ENCODE results near the gene ARMH3.

Gene ARMH3

DNA sequence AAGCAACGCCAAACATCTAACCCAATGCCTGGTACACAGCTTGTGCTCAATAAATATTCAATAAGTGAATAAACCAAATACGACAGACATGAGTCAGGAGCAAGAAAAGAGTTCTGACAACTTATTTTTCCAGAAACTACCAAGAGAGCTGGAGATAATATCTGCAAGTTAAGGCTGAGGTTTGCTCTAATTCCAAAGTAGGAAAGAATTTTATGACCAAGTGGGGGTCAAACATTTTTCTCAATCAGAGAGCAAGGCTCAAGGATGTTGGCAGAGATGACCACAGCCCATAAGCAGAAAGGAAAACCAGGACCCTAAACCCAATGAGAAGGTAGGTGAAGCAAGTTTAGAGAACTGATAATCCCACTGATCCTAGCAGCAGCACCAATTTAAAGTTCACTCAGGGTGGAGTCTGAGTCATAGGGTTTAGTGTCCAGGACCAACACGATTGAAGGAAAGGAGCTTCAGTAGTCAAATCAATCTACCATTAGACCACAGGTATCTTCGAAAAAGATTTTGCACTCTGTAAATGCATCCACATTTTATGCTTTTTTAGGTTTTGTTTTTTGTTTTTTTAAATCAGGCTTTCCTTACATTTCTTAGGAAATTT lies 163.1 kb downstream of the ARMH3 start:
- DNase-seq: no peak

DNA sequence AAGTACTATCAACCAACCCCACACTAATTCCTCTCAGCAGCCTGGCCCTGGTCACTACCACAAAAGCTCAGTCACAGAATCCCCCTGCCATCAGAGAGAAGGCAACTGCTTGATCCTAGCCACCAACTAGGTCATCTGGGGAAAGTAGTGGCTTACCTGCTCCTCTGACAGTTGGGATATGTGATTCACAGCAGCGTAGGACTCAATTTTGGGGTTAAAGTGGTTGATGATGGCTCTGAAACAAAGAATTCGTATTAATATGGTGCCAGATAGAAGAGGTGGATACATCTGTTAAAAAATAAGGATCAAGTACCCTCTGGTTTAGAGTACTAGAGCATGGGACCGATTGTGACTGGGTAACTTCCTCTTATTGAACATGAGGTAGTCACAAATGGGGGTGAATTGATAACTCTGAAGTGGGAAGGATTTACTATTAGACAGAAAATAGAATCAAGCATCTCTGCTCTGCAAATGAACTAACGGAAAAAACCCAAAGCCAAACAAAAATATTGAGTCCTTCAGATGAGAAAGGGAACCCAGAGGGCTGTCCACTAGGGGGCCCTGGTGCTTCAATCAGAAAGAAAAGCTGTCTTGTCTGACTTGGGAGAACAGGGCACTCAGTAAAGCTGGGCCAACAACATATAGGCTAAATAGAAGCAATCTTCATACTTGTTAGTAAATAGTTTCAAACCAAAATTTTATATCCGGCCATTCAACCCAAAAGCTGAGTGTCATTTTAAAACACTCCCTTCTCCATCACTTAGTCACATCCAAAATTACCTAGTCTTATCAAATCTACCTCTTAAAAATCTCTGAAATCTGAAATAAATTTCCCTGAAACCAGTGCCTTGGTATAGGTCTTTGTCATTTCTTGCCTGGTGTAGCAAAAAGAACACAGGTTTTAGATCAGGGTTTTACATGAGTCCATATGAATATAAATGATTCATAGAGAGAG lies 166.4 kb downstream of the ARMH3 start:
- DNase-seq: peak; percentile 85

DNA sequence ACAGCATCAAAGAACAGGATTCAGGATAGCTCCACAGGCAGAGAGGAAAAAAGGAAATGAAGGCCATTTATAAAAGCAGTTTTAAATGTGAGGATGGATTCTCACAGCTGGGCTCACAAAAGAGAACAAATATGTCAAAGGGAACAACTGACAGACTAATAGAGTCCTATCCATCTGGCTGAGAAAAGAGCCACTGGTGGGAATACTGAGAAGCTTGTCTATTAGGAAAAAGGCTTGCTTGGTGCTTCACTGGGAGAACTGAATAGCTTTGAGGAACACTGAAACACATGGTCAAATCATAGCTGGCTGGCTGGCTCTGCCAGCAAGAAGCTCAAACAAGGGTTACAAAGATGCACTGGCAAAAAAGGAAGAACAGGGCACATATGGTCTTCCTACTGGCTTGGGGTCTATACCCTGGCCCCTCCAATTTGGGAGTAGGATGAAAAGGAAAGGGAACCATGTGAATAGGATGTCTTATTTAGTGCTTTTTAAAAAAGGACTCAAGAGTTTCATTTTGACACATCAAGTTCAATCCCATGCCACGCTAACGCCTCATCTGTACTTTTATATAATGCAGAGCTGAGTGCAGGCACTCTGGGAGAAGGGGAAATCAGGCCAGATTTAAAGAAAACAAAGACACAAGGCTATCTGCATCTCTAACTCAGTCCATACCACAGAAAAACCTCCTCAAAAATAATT lies 167.6 kb downstream of the ARMH3 start:
- DNase-seq: no peak

DNA sequence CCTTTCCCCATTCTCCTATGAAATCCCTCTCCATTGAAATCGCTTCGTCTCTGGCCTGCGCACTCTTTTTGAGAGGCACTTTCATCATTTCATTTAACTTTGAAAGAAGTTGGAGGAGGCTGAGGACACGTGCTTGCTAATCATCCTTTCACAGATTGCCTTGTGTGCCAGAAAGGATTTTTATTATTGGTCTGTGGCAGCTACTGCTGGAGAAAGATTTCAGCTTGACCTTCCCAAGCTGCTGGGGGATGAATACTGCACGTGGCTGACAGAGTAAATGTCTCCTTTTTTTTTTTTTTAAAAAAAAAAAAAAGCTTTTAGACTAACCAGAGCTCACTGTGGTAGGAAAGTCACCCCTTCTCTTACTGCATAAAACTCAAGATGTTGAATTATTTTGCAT lies 168.2 kb downstream of the ARMH3 start:
- no peak for DNase-seq

DNA sequence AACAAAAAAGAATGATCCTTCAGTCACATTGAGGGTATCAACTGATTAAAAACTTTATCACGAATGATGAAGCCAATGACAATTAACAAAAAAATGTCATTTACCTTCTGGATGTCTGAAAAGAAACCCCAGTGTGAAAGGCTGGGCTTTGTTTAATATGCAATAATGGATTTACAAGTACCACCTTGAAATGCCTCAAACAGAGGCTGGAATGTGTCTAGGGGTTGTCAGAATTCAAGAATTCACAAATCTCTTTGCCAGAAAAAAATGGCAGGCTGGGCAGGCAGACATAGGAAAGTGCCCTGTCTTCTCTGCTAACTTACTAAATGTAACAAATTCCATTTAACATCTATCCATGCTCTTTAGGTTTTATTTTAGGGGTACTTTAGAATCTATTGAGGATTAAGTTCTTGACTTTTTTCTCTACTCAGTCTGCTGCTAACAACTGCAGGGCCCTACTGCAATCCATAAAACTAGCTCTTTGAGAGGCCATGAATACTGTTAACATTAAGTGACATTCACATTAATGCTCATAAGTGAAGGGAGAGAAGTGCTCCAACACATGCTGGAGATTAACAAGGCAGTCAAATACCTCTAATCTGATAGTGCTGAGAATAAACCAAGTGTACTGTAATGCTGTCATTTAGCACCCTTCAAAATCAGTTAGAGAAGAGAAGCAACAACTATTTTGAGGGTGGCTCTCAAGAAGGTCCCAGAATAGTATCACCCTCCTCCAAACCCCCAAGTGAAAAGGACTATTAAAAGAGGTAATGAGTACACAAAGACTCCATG lies 169.3 kb downstream of the ARMH3 start:
- DNase-seq: no peak

DNA sequence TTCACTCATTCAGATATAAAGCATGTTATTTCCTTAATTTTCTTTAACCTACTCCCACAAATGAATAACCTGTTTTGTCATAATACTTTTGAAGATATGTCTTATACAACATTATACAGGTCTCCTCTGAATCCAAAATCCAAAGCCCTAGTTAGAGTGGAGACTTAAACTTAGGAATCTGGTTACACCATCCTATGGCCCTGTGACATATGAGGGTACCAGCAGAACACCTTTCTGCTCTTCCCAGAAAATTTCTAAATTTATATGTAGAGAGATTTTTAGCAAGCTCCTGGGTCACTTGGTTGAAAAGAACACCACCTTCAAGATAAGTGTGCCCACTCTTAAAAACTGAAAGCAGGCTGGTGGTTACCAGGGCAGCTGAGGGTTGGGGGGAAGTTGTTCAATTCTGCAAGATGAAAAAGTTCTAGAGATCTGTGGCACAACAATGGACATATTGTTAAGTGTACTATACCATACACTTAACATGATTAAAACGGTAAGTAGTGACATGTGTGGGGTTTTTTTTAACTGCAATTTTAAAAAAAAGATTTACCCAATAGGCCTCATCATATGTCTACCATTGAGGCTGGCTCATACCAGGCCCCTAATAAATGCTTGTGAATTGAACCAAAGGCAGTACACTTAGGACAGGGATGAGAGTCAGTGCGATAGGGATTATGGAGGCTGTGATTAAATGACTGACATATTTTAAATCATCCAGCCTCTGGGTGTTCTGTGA lies 174.8 kb downstream of the ARMH3 start:
- no peak for DNase-seq

DNA sequence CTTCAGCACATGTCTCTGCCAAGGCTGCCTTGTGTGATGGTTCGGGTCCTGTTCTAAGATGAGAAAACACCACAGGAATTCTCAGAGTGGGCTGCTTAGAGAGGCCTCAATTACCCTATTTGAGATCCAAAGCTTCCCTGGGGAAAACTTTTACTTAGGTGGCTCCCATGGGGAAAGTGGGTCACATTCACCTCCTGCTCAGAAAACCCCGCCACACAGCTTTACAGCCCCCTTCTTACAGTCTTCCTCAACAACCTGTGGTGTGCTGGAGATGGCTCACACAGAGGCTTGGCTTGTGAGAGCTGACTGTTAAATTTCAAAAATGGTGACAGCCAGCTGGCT lies 175.8 kb downstream of the ARMH3 start:
- DNase-seq: no peak

DNA sequence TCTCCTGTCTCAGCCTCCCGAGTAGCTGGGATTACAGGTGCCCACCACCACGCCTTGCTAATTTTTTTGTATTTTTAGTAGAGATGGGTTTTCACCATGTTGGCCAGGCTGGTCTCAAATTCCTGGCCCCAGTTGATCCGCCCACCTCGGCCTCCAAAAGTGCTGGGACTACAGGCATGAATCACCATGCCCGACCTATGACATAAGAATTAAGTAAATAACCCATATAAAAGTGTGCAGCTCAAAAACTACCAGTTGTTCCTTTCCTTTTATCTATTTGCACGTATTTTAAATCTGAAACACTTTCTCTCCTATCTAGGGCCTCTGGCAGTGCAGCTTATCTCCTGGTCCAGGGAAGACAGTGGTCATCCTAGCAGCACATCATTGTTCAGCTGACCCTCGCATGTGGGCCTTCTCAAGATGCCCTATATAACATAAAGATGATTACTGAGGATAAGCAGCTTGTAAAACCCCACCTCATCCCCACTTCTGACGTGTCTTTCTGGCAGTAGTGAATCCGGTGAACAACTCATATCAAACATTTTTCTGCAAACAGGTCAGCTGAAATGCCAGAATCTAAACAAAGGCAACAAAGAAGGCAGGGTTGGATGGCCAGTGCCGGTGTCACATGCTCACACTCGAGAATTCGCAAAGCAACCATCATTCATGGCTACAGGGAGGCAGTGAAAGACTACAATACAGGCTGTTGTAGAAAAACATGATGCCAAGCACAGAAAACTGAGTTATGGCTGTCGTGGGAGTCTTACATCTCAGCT lies 176.3 kb downstream of the ARMH3 start:
- no peak for DNase-seq

DNA sequence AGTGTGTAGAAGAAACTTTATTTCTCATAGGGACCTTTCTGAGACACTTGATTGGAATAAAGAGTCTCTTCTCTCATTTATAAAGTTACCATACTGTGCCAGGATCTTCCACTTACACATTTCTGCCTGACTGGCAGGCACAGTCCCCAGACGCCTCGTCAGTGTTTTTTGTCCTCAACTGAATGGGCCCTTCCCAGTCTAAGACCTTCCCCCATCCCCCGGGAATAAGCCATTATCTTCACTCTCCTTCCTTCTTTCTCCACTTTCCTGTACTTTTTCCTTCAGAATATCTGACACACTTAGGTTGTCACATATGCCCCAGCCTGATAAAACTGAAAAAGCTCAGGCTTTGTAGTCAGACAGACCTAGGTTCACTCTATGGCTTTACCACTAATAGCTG lies 177.1 kb downstream of the ARMH3 start:
- no peak for DNase-seq

DNA sequence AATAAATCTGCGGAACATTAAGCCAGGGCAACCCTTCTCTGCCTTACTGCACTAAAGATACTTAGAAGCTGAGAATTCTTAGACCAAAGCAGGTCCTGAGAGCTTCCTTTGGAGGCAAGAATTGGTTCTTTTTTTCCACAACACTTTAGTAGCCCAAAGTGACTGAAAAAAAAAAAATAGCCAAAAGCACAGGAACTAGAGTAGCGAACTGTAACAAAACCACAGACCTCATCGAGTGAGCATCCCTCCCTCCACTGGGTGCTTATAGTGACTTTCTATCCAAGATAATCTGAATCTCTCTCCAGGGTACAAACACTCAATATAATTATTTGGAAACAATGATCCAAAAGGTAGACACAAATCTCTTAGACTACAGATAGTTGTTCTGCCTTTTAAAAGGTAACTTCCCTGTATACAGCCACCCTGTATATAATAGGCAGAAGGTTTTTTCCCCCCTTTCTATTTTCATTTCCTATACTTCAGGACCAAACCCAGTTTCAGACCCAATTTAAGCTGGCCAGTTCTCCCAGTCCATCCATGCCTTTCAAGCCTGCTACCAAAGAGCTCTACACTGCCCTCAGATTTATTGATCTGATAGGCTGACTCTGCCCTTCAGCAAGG lies 180.8 kb downstream of the ARMH3 start:
- DNase-seq: no peak

DNA sequence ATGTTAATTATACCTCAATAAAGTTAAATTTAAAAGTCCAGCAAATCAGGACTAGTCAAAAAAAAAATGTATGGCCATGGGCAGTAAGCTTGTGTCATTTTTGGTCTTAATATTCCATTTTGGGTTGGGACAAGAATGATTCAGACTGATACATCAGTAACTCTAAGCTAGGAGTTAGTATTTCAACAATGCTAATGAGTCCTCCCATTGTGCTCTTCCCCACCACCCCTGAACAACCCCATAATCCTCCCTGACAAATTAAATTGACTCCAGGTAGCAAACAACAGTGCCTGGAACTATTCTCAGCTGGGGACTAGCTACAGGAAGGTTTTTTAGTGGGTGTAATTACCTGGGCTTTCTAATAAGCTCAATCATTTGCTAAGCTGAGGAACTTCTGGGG lies 181.7 kb downstream of the ARMH3 start:
- DNase-seq: no peak

DNA sequence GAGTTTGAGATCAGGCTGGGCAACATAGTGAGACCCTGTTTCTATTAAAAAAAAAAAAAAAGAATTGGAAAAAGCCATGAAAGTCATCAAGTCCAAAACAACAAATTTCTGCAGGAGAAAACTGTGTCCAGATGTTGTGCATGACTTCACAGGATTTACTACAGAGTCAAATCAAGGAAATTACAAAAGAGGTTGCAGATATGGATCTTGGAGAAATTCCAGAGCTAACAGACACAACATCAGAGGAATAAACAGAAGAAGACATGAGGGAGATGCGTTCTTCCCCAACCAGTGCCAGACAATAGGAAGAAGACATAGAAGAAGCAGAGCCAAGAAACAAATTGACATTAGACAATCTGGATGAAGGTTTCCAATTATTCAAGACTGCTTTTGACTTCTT lies 188.0 kb downstream of the ARMH3 start:
- DNase-seq: no peak

DNA sequence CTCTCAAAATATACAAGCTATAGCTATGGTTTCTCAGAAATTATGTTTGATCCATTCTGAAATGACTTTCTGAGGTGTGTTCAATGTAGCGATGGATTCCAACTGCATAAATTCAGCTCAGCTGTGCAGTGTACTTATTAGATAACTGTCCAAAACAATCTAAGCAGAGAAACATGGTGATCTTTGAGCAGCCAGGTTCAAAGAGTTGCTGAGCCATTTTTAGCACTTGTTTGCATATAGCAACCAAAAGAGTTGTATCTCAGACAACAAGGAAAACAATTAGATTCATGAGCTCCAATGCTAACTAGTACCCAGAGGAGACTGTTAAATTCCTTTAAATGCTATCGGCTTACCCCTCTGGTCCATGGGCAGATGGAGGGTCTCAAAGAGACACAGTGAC lies 196.4 kb downstream of the ARMH3 start:
- DNase-seq: no peak

DNA sequence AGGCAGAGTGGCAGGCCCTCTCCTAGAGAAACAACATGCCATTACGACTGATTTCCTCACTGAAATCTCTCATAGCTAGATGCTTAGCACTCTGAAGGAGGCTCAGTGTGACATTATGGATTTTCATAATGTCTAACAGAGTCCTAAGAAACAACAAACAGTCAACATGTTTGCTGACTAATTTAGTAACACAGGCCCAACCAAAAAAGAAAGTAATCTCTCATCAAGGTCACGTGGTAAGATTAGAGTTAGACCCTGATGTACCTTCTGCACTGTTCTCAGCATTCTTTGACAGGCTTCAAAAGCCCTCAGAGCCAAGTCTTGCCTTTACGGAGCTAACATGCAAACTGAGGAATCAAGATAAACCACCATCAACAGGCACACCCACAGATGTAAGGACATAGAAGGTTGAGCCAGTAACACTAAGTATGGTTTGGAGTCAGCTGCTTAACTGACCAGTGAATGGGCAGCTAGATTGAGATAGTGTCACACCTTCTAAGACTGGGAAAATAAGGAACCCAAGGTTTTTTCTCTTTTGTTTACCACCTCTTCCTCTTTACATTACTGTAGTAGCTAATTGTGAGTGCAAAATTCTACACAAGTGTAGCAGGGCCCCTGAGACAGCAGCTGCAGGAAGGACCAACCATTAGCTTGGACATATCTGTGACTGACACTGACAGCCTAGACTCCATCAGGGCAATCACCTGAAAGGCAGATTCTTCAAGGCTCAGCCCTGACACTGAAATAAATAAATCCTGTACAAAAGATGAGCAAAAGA lies 197.1 kb downstream of the ARMH3 start:
- no peak for DNase-seq

DNA sequence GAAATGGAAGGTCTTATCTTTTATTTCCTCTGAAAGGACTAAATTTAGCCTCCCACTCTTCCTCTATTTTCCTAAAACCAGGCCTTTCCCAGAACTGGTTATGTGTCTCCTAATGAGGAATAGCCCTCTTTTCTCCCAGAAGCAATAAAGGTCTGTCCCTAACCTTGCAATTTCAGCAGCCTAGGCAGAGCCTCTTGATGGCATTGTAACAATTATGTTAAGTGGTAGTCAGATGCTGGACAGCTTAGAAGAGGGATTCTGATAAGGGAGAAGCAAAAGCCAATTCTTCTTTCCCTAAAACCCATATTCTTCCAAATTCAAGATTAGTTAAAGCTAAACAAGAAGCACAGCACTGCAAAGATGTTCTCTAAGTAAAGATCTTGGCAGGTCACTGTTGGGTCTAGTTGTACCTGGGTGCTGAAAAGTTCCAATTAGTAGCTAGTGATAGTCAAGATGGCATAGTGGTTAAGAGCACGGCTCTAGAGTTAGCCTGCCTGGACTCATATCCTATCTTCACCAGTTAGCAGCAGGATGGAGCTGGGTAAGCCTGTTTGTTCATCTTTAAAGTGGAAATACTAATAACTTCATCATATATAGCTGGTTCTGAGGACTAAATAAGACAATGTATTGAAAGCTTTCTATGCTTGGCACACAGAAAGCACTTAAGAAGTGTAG lies 198.0 kb downstream of the ARMH3 start:
- no peak for DNase-seq

DNA sequence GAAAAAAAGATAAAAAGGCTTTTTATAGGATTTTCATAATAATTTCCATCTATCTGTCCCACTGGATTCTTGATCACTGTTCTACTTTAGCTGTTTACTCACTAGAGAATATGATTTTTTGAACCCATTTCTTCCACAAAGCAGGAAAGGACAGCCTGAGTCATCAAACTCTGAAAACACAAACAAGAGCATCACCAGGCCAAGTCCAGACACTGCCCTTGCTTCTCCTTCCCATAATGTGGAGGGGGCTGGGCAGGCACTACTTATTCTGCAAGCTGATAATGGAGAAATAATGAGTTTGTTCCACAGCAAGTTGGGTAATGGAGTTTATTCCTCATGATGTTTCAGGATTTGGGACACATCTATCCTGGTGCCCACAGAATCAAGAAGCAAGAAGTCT lies 199.3 kb downstream of the ARMH3 start:
- no peak for DNase-seq

DNA sequence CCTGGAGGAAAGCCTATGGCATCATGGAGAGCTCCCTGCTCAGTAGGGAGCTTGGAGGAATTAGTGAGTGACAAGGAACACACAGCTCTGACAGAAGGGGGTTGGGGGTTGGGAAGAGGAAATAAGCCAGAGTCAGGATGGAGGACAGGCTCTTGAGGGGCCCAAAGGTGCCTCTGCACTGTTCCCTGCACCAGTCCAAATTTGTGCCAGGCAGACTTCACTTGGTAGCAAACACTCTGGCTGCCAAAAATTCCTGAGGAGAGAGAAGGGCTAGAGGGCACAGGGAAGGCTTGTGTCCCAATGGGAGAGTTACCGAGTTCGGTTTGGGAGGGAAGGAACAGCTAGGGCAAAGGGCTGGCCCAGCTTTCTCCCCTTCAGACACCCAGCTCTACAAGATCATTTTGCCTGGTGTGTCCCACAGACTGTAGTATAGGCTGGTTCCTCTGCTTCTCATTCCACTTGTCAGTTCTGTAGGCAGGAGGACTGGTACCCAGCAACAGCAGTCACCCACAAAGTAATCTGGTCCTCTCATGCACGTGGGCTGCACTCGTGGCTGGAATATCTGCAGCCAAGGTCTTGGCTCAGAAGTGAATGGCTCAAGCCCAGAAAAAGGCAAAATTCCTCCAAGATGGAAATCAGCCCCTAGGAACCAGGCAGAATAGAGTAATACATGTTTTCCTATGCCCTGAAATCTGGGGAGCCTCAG lies 204.4 kb downstream of the ARMH3 start:
- DNase-seq: no peak

DNA sequence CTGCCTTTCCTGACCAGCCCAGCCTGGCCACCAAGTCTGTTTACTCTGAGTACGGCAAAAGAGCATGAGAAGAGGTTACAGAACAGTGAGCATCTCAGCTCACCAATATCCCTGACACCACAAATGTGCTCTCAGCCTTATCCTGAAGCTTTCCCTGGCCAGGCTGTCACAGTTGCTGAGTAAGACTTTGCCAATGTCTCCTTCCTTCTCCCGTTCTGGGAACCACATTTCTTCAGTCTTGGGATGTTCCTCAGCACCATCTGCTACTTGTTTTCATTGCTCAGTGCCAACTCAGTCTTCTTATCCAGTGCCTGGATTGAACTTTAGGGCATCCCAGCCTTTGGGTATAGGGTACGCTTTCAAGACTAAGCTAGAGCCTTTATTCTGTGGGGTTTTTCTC lies 205.2 kb downstream of the ARMH3 start:
- DNase-seq: no peak

DNA sequence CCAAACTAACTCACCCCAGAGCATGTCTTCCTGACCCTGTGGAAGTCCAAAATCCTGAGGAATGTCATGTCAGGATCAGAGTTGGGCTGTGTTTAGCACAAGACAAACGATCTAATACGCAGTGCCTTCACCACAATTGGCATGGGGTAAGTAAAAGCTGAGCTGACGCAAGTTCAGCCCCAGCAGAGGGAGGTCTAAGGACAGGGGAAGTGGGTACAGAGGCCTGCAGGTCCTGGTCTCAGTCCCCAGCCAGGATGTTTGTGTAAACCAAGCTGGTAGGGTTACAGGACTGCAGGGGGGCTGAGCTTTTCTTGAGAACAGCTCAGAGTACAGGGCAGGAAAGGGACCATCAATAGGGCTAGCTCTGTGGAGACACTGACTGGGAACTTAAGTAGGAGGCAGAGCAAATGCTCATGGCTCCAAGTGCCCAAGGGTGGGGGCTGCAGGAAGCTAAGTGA lies 207.1 kb downstream of the ARMH3 start:
- DNase-seq: peak; percentile 52

All from islet precursor cell (in vitro differentiated cells).